ENCODE data around the gene ERICH6B.

The ERICH6B gene

DNA sequence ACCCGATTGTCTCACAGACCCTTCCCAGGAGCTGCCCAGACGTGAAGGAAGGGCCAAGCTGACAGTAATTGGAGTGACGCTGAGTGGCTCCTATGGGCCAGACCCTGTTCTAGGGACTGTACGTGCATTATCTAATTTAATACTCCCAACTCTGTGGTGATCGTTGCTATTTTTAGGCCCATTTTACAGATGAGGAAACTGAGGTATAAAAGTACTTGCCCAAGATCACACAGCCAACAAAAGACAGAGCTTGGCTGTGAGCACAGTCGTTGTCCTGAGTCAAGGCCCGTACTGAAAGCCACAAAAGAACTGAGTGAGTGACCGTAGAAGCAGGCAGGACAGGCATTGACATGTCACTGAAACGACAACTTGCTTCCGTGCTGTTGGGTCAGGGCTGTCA, 74.7 kb downstream of the ERICH6B start:
- no peaks in the 10 kb centered on the region for H3K36me3 ChIP-seq (ENCODE audit: insufficient read depth, low read length)
- H3K9me3 ChIP-seq (ENCODE audit: low read length): no peaks in the 10 kb centered on the region
- H3K4me1 ChIP-seq (ENCODE audit: insufficient read depth, low read length): no peaks in the 10 kb centered on the region
- no peaks in the 10 kb centered on the region for H3K27me3 ChIP-seq (ENCODE audit: control insufficient read depth in 1 of 2, insufficient read depth in 2 of 2, low read length in 2 of 2)
- H3K4me3 ChIP-seq (ENCODE audit: low read depth in 1 of 2, low read length in 2 of 2): no peak overlapping the region
- no peak overlapping the region for H3K9ac ChIP-seq (ENCODE audit: low read length)
- H3K27ac ChIP-seq (ENCODE audit: low read depth, low read length): no peak overlapping the region

DNA sequence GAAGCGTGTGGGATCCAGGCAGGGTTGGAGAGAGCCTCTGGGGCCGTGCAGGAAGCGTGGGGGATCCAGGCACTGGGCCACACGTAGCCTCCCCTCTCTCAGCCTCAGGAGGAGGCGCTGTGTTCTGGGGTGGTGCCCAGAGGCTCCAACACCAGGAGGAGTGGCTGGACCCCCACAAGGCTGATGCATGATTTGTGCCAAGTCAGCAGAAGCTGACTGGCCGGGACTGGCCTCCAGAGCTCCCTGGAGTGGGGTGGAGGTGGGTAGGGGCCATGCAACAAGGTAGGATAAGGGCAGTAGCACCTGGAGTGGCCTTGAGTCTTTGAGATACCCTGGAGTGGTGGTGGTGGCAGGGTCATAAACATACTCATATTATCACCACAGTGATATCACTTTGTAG, 75.3 kb downstream of the ERICH6B start:
- peaks cover 3% of the 10 kb centered on the region for H3K36me3 ChIP-seq (ENCODE audit: insufficient read depth, low read length)
- no peak overlapping the region for H3K9ac ChIP-seq (ENCODE audit: low read length)
- no peaks in the 10 kb centered on the region for H3K9me3 ChIP-seq (ENCODE audit: low read length)
- no peak overlapping the region for H3K27ac ChIP-seq (ENCODE audit: low read depth, low read length)
- no peak overlapping the region for H3K4me3 ChIP-seq (ENCODE audit: low read depth in 1 of 2, low read length in 2 of 2)
- H3K4me1 ChIP-seq (ENCODE audit: insufficient read depth, low read length): no peaks in the 10 kb centered on the region
- H3K27me3 ChIP-seq (ENCODE audit: control insufficient read depth in 1 of 2, insufficient read depth in 2 of 2, low read length in 2 of 2): no peaks in the 10 kb centered on the region

DNA sequence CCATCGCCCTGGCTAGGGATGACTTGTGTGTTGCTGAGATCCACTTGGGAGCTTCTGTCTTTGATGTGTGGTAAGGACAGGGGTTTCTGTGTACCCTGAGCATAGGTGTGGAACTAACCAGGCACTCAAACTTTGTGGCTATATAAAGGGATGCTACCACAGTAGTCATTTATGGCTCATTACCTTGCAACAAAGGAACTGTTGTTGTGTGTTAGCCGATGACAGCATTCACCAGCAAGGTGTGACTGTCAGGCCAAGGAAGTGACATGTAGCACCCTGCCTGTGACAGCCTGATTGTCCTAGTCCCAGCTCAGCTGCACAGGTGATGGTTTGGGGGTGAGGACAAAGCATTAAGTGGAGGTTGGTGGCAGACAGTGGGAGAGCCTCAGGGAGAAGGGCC, 77.2 kb downstream of the ERICH6B start:
- Histone ChIP-seq H3K4me3 (ENCODE audit: low read depth in 1 of 2, low read length in 2 of 2) (no peak overlapping the region), H3K36me3 (ENCODE audit: insufficient read depth, low read length) (peaks cover 19% of the 10 kb centered on the region), H3K27ac (ENCODE audit: low read depth, low read length) (no peak overlapping the region), H3K4me1 (ENCODE audit: insufficient read depth, low read length) (no peaks in the 10 kb centered on the region), H3K27me3 (ENCODE audit: control insufficient read depth in 1 of 2, insufficient read depth in 2 of 2, low read length in 2 of 2) (no peaks in the 10 kb centered on the region), H3K9me3 (ENCODE audit: low read length) (no peaks in the 10 kb centered on the region), H3K9ac (ENCODE audit: low read length) (no peak overlapping the region)

- Histone ChIP-seq H3K9ac (ENCODE audit: low read length) (no peak overlapping the region), H3K27ac (ENCODE audit: low read depth, low read length) (no peak overlapping the region), H3K4me3 (ENCODE audit: low read depth in 1 of 2, low read length in 2 of 2) (no peak overlapping the region), H3K4me1 (ENCODE audit: insufficient read depth, low read length) (no peaks in the 10 kb centered on the region), H3K27me3 (ENCODE audit: control insufficient read depth in 1 of 2, insufficient read depth in 2 of 2, low read length in 2 of 2) (no peaks in the 10 kb centered on the region), H3K9me3 (ENCODE audit: low read length) (no peaks in the 10 kb centered on the region), H3K36me3 (ENCODE audit: insufficient read depth, low read length) (peaks cover 26% of the 10 kb centered on the region)
Observed at GRCh38 chr13:45537516-45537915, 78.0 kb downstream of the ERICH6B start.

DNA sequence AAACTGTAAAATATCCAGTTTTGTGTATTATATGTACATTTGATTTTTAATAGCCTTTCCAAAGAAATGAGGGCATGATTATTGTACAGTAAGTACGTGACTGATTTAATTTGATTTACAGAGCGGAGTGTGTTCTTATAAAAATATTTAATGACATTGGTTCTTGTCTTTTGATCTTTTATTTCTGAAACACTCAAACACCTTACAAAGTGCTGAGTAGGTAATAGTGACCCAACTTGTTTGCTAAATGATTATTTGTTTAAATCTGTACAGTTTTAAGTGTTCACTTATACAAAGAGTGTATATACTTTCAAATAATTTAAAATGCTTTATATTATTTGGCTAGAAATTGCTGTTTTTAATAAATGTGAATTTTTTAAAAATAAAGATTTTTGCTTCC, 79.3 kb downstream of the ERICH6B start:
- Histone ChIP-seq H3K27ac (ENCODE audit: low read depth, low read length) (no peak overlapping the region), H3K36me3 (ENCODE audit: insufficient read depth, low read length) (peaks cover 32% of the 10 kb centered on the region)

DNA sequence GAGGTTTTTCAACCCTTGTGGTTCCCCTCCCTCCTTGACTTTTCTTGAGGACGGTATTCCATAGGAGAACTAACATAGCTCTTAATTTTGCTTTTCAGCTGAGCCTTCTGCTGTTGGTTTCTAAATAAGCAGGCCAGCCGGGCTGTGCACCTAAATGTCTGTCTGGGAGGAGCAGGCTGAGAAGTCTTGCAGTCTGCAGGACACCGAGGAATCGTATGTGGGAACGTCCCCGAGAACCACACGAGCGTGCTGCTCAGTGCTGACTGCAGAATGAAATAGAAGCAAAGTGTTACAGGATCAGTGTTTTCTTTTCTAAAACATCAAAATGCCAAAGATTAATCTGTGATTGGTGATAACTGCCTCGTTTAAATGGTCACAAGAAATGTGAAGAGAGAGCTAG, 80.9 kb downstream of the ERICH6B start:
- Histone ChIP-seq H3K9me3 (ENCODE audit: low read length) (no peaks in the 10 kb centered on the region), H3K27ac (ENCODE audit: low read depth, low read length) (no peak overlapping the region), H3K27me3 (ENCODE audit: control insufficient read depth in 1 of 2, insufficient read depth in 2 of 2, low read length in 2 of 2) (no peaks in the 10 kb centered on the region), H3K4me3 (ENCODE audit: low read depth in 1 of 2, low read length in 2 of 2) (no peak overlapping the region), H3K9ac (ENCODE audit: low read length) (no peak overlapping the region), H3K36me3 (ENCODE audit: insufficient read depth, low read length) (peaks cover 32% of the 10 kb centered on the region), H3K4me1 (ENCODE audit: insufficient read depth, low read length) (no peaks in the 10 kb centered on the region)

More for the DNA sequence above, 79.3 kb downstream of the ERICH6B start:
- Histone ChIP-seq H3K9me3 (ENCODE audit: low read length) (no peaks in the 10 kb centered on the region), H3K4me3 (ENCODE audit: low read depth in 1 of 2, low read length in 2 of 2) (no peak overlapping the region), H3K9ac (ENCODE audit: low read length) (no peak overlapping the region), H3K4me1 (ENCODE audit: insufficient read depth, low read length) (no peaks in the 10 kb centered on the region), H3K27me3 (ENCODE audit: control insufficient read depth in 1 of 2, insufficient read depth in 2 of 2, low read length in 2 of 2) (no peaks in the 10 kb centered on the region)

- H3K27me3 ChIP-seq (ENCODE audit: control insufficient read depth in 1 of 2, insufficient read depth in 2 of 2, low read length in 2 of 2): no peaks in the 10 kb centered on the region
- peaks cover 25% of the 10 kb centered on the region for H3K36me3 ChIP-seq (ENCODE audit: insufficient read depth, low read length)
- H3K27ac ChIP-seq (ENCODE audit: low read depth, low read length): no peak overlapping the region
- H3K4me3 ChIP-seq (ENCODE audit: low read depth in 1 of 2, low read length in 2 of 2): no peak overlapping the region
- H3K9me3 ChIP-seq (ENCODE audit: low read length): no peaks in the 10 kb centered on the region
- H3K9ac ChIP-seq (ENCODE audit: low read length): no peak overlapping the region
- H3K4me1 ChIP-seq (ENCODE audit: insufficient read depth, low read length): no peaks in the 10 kb centered on the region
Observed at GRCh38 chr13:45529758-45530157, 85.8 kb downstream of the ERICH6B start.

- no peaks in the 10 kb centered on the region for H3K27me3 ChIP-seq (ENCODE audit: control insufficient read depth in 1 of 2, insufficient read depth in 2 of 2, low read length in 2 of 2)
- no peak overlapping the region for H3K27ac ChIP-seq (ENCODE audit: low read depth, low read length)
- no peak overlapping the region for H3K9ac ChIP-seq (ENCODE audit: low read length)
- H3K9me3 ChIP-seq (ENCODE audit: low read length): no peaks in the 10 kb centered on the region
- H3K36me3 ChIP-seq (ENCODE audit: insufficient read depth, low read length): peaks cover 8% of the 10 kb centered on the region
- H3K4me3 ChIP-seq (ENCODE audit: low read depth in 1 of 2, low read length in 2 of 2): no peak overlapping the region
- no peaks in the 10 kb centered on the region for H3K4me1 ChIP-seq (ENCODE audit: insufficient read depth, low read length)
Observed at GRCh38 chr13:45527699-45528462, 87.7 kb downstream of the ERICH6B start.

- Histone ChIP-seq H3K27me3 (ENCODE audit: control insufficient read depth in 1 of 2, insufficient read depth in 2 of 2, low read length in 2 of 2) (no peaks in the 10 kb centered on the region), H3K36me3 (ENCODE audit: insufficient read depth, low read length) (peaks cover 24% of the 10 kb centered on the region), H3K9ac (ENCODE audit: low read length) (no peak overlapping the region), H3K27ac (ENCODE audit: low read depth, low read length) (no peak overlapping the region), H3K4me1 (ENCODE audit: insufficient read depth, low read length) (no peaks in the 10 kb centered on the region), H3K9me3 (ENCODE audit: low read length) (no peaks in the 10 kb centered on the region), H3K4me3 (ENCODE audit: low read depth in 1 of 2, low read length in 2 of 2) (no peak overlapping the region)
Observed at GRCh38 chr13:45522571-45522970, 93.0 kb downstream of the ERICH6B start.

DNA sequence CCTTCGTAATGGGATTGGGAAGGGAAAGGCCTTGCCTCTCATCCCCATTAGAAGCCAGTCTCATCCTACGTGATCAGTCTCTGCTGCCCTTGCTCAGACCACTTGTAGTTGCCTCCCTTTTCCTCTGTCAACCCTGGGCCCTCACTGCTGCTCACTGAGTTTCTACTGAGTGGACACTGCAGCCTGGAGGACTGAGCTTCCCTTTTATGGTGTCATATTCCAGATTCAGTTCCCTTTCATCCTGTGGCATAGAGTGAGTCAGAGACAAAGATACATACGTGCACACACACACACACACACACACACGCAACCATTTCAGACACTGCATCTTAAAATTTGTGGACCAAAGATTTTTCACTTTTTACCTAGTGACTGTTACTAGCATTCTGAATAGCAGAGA, 94.2 kb downstream of the ERICH6B start:
- Histone ChIP-seq H3K27me3 (ENCODE audit: control insufficient read depth in 1 of 2, insufficient read depth in 2 of 2, low read length in 2 of 2) (no peaks in the 10 kb centered on the region), H3K4me3 (ENCODE audit: low read depth in 1 of 2, low read length in 2 of 2) (no peak overlapping the region), H3K9ac (ENCODE audit: low read length) (no peak overlapping the region), H3K4me1 (ENCODE audit: insufficient read depth, low read length) (no peaks in the 10 kb centered on the region), H3K36me3 (ENCODE audit: insufficient read depth, low read length) (peaks cover 36% of the 10 kb centered on the region), H3K27ac (ENCODE audit: low read depth, low read length) (no peak overlapping the region), H3K9me3 (ENCODE audit: low read length) (no peaks in the 10 kb centered on the region)

DNA sequence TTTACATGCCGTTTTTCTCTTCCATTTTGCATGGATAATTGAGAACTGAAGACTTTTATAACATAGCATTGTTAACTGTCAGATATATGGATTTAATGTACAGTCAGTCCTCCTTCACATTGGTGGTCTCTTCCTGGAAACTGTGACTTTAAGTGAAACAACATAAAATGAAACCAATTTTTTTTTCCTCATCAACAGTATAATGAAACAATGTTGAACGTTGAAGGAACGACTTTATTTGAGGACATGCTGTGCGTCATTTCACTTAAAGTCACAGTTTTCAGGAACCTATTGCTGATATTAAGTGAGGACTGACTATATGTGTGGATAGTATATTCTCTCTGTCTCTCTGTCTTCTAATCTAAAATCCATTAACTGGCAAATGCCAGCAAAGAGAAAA, 96.0 kb downstream of the ERICH6B start:
- Histone ChIP-seq H3K9me3 (ENCODE audit: low read length) (no peaks in the 10 kb centered on the region), H3K36me3 (ENCODE audit: insufficient read depth, low read length) (peaks cover 45% of the 10 kb centered on the region)

DNA sequence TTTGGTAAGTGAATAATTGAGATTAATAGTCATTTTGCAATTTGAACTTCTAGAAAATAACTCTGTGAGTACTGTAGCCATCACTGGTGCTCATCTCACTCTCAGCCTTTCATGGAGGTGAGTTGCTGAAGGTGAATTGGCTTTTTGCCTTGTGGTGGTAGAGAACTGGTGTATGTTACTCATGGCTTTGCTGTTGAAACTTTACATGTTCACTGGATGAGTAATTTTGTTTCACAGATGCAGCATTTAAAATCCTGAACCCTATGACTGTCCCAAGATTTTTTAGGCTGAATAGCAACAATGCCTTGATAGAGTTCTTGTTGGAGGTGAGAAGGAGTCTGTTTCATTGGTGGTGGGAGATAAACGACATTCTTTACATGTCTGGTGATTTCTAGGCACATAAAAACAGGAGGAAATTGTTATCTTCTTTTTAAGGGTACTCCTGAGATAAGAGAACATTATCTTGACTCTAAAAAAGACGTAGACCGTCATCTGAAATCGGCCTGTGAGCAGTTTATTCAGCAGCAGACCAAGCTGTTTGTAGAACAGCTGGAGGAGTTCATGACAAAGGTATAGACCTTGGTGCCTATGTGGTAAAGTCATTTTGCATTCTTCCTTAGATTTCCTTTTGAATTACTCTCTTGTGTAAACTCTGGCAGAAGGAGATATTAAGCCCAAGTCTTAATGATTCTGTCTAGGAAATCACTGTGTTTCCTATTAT, 96.9 kb downstream of the ERICH6B start:
- no peak overlapping the region for H3K27ac ChIP-seq (ENCODE audit: low read depth, low read length)
- no peaks in the 10 kb centered on the region for H3K9me3 ChIP-seq (ENCODE audit: low read length)
- H3K4me1 ChIP-seq (ENCODE audit: insufficient read depth, low read length): no peaks in the 10 kb centered on the region
- H3K4me3 ChIP-seq (ENCODE audit: low read depth in 1 of 2, low read length in 2 of 2): no peak overlapping the region
- H3K27me3 ChIP-seq (ENCODE audit: control insufficient read depth in 1 of 2, insufficient read depth in 2 of 2, low read length in 2 of 2): no peaks in the 10 kb centered on the region
- H3K36me3 ChIP-seq (ENCODE audit: insufficient read depth, low read length): peaks cover 45% of the 10 kb centered on the region
- H3K9ac ChIP-seq (ENCODE audit: low read length): no peak overlapping the region

More for the DNA sequence above, 96.0 kb downstream of the ERICH6B start:
- Histone ChIP-seq H3K9ac (ENCODE audit: low read length) (no peak overlapping the region), H3K27ac (ENCODE audit: low read depth, low read length) (no peak overlapping the region), H3K27me3 (ENCODE audit: control insufficient read depth in 1 of 2, insufficient read depth in 2 of 2, low read length in 2 of 2) (no peaks in the 10 kb centered on the region), H3K4me1 (ENCODE audit: insufficient read depth, low read length) (no peaks in the 10 kb centered on the region), H3K4me3 (ENCODE audit: low read depth in 1 of 2, low read length in 2 of 2) (no peak overlapping the region)
